HG02798 (cell line): ENCODE measurements around the gene PGAP1.
A peak's percentile ranks its signal among the peaks of the same experiment; 100 is the strongest.

Experiments
- ATAC-seq: cut with Tn5 transposase; IDR thresholded peaks from one replicate; pipeline ENCODE4 v1.9.1; 2021; ENCODE audit warnings: mild to moderate bottlenecking; ENCODE audit not compliant: unreplicated experiment, poor library complexity

PGAP1 gene, protein sequence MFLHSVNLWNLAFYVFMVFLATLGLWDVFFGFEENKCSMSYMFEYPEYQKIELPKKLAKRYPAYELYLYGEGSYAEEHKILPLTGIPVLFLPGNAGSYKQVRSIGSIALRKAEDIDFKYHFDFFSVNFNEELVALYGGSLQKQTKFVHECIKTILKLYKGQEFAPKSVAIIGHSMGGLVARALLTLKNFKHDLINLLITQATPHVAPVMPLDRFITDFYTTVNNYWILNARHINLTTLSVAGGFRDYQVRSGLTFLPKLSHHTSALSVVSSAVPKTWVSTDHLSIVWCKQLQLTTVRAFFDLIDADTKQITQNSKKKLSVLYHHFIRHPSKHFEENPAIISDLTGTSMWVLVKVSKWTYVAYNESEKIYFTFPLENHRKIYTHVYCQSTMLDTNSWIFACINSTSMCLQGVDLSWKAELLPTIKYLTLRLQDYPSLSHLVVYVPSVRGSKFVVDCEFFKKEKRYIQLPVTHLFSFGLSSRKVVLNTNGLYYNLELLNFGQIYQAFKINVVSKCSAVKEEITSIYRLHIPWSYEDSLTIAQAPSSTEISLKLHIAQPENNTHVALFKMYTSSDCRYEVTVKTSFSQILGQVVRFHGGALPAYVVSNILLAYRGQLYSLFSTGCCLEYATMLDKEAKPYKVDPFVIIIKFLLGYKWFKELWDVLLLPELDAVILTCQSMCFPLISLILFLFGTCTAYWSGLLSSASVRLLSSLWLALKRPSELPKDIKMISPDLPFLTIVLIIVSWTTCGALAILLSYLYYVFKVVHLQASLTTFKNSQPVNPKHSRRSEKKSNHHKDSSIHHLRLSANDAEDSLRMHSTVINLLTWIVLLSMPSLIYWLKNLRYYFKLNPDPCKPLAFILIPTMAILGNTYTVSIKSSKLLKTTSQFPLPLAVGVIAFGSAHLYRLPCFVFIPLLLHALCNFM

DNA sequence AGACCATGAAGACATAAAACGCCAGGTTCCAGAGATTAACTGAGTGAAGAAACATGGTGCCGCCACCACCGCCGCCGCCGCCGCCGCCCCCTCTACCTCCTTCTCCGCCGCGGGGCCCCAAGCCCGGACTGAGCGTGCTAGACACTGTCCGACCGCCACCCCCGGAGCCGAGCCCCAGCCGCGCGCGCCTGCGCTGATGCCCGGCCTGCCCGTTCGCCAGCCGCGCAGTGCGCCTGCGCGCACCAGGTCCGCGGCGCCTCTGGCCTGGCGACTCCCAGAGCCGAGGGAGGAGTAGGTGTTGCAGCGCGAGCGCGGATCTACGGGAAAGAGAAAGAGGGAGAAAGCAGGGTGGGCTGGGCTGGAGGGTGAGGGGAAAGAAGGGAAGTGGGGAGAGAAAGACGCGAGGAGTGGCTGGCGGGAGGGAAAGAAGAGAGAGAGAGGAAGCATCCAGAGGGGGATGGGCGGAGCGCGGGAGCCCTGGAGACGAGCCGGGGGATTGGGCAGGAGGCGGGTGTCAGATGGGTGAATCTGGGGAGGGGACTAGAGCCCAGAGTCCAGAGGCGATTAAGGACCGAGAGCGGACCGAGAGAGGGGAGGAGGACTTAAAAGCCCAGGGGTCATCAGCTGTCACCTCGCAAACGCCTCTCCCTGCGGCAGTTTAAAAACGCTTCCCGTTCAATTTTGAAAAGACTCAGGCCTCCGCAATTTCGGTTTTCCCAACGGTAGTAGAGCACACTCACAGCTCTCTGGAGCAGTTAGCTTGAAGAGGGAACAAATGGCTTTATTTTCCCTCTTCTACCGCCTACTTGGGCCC lies at the start of gene PGAP1:
Gene PGAP1, minus strand, starts transcription at position 146 of the 814 bp plus-strand sequence. Its CDS starts 91 bp downstream, at position 55.
- ATAC-seq: peak; percentile 93

DNA sequence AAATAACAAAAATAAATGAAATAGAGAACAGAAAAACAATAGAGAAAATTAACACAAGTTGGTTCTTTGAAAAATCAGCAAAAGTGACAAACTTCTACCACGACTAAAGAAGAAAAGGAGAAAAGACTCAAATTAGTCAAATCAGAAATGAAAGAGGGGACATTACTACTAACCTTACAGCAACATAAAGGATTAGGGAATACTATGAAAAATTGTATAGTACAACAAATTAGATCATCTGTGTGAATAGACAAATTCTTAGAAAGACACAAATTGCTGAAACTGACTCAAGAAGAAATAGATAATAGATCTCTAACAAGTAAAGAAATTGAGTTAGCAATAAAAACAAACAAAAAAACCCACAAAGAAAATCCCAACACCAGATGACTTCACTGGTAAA lies 48.5 kb upstream of the PGAP1 start:
- ATAC-seq: no peak

DNA sequence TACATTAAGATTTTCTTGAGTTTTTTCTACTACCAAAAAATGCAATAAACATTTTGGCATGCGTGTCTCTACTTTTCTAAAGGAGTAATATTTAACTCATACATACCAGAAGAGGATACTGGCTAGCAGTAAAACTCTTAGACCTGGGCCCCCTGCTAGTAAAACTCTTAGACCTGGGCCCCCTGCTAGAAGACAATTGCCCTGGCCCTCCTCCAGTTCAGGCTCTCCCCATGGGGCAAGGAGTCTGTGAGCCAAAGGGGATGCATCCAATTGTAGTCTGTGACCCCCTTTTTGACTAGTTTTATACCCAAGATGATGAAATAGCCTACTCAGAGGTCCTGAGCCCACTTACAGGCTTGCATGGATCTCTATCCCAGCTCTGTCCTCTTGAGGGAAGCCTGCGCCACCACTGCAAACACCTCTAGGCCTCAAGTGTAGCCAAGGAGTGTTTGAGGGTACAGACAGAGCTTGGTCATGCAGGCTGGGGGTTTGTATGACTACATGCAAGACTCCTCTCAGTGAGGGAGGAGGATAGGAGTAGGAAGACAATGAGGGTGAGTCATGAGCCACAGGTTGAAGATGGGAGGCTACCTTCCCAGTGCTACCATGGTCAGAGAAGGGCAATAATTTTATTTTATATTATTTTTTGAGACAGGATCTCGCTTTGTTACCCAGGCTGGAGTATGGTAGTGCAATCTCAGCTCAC lies 45.2 kb upstream of the PGAP1 start:
- no peak for ATAC-seq

DNA sequence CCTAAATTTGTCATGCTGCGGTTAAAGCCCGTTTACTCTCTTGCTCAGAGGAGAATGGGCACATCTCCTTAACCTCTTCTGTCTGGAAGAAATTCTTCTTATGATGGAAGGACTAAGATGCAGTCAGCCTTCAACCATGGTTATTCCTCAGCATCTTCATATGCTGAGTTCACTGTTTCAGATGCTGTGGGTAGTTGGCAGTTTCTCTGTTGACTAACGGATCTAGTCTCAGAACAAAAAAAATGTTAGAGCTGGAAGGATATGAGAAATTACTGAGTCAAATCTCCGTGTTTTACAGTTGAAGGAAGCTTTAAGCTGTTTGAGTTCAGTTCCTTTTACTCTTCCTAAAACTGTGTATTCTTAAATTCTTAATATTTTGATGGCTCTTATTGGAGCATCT lies 43.6 kb upstream of the PGAP1 start:
- ATAC-seq: no peak

DNA sequence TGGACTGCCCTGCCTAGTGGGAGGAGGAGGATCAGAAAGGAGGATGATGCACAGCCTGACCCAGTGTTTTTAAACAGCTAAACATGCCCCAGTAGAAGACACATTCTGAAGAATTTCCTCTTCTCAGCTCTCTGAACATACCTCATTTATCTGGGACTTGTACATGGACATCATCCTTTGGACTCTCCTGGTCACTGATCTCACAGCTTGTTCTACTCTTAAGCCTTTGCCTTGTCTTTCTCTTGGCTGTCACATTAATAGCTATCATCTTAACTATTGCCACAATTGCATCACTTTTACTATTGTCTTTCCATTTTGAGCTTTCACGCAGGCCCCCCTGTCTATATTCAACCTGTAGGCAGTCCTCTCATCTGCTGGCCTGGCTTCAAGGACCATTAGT lies 42.0 kb upstream of the PGAP1 start:
- no peak for ATAC-seq

DNA sequence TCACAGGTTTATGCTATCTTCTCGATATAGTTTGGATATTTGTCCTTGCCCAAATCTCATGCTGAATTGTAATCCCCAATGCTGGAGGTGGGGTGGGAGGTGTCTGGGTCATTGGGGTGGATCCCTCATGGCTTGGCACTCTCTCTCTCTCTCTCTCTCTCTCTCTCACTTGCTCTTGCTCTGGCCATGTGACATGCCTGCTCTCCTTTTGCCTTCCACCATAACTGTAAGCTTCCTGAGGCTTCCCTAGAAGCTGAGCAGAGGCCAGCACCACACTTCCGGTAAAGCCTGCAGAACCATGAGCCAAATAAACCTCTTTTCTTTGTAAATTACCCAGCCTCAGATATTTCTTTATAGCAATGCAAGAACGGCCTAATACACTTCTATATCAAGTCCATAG lies 41.3 kb upstream of the PGAP1 start:
- no peak for ATAC-seq

DNA sequence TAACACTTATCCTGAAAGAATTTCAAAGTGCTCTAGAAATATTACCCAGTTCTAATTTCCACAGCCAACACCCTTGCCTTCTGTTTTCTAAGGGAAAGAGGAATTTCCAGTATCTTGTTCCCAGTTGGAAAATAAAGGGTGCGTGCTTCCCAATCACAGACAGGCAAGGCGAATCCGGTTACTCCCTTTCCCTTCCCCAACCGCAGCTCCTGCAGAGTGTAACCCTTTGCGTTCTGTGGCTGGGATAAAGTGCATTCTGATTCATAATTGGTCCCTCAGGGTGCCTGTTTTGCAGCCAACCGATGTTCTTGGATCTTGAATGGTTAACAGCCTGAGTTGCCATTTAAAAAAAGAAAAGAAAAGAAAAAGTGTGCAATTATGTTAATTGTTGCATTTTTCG lies 40.6 kb upstream of the PGAP1 start:
- ATAC-seq: no peak

DNA sequence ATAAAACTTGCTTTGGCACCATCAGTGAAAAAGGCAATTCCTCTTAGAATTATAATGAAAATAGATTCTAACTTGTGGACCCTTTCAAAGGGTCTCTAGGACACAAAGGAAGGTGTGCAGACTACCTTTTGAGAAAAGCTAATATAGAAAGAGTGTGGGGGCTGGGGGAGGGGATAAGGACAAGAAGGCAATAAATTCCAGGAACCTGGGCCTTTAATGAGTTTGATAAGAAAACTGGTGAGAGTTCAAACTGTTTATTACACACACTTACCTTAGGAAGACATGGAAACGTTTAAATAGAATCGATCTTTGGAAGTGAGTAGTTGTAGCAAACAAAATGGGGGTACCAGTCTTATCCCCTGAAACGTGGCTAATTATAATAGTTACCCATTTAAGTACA lies 39.6 kb upstream of the PGAP1 start:
- ATAC-seq: no peak

DNA sequence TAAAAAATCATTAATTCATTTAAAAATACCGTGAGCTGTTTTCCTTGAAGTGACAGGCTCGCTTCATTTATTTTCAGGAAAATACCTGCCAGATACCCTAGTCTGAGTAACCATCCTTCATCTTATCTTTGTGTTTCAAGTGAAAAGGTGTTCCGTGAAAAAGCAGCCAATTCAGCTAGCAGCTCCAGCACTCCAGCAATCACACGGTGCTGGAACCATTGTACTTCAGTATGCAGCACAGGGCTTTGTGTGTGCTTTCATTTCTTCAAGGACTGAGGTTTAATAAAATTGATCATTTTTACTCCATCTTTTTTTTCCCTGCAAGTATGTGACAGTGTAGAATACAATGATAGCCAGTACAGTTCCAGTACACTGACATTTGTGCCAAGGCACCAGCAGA lies 39.1 kb upstream of the PGAP1 start:
- ATAC-seq: no peak

DNA sequence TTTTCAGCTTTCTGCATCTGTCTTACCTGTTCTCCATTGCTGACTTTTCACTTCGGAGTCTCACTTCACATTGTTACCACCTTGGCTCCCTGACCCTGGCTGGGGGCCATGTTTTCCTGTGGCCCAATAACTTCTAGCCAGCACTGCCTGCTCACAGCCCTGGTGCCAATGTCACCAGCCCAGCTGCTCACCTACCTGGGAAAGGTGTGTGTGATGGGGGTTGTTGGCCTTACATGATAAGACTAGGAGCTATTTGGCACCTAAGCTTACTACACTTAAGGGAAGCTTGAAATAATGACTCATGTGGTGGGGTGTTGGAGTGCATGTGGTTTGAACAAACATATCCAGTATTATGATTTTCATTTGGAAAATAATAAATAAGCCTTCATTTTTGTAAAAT lies 37.5 kb upstream of the PGAP1 start:
- ATAC-seq: no peak

DNA sequence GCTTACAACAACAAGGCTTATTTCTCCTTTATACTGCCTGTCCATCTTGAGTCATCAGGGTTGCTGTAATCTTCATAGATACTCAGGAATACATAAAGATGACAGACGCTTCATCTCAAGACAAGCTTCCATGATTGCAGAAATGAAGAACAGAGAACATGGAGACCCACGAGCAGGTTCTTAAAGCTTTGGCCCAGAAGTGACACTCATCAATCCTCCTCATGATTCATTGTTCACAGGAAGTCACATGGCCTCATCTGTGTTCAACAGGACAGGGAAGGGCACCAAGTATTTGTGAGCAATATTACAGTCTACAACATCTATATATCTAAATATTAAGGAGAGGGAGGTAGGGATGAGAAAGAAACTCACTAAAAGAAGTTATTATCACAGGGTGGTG lies 36.5 kb upstream of the PGAP1 start:
- no peak for ATAC-seq

DNA sequence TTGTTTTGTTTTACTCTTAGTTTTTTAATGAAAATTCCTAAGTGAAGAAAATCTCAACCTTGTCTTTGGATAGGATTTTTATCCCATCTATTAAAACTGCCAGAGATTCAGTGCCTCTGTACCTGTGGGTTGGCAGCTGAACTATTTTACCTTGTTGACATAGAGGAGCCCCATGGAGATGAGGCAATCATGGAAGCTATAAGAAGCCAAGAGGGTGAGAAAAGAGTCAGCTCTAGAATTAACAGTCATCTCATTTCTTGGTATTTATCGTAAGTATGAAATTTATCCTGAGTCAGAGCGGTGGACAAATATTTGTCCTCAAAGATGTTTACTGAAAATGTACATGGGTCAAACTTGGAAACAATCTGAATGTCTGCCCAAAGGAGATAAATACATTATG lies 35.8 kb upstream of the PGAP1 start:
- no peak for ATAC-seq

DNA sequence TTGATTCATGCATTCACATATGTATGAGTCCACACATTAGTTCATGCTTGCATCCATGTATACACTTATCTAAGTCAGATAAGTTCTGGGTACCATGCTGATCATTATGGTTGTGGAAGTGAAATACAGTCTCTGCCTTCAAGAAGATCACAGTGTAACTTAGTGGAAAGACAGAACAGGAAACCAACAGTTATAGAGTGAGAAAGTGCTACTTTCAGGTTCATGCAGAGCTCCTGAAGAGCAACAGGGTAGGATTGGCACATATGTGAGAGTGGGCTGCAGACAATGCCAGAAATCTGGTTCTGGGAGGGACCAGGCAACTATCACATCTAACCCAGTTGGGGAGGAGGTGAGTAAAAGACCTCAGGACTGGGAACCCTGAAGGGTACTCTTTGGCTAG lies 35.4 kb upstream of the PGAP1 start:
- ATAC-seq: peak; percentile 96

DNA sequence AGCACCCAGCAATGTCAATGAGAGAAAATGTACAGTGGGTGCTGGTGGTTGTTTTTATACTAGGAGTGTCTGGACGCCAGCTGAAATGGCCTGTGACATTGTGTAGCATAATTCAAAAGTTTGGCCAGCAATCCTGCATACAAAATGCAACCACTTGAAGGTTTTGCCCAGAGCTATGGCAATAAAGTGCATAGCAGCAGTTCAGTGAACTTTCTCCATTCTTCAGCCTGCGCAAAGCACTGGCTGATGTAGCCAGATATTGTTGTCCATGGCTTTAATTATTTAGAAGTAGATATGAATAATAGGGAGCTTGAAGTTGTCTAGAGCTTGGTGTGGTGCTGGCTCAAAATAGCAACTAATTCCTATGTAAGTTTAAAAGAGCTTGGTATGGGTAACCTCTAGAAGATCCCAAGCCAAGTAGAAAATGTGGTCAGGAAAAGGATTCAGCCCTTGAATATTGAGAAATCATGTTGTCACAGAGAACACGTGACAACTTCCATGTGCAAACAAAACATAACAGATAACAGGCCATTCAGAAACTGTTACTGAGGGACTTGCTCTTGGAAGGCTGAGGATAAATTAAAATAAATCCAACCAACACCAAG lies 33.3 kb upstream of the PGAP1 start:
- ATAC-seq: no peak

DNA sequence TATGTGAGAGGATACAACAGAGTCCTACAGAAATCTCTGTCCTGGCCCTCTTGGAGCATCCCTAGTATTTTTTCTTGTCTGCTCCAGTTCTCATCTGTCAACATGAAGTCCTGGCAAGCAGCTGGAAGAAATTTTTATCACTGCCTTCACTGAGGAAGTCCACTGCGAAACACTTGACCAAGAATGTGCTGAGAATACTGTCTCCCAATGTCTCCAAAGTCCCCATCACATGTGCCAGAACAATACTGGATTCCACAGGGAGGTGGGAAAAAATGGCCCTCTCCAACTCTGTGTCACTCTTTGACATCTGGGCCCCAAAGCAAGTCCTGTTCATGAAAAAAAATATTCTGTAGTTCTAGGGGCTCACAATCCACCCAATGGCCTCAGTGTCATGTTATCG lies 32.8 kb upstream of the PGAP1 start:
- no peak for ATAC-seq

DNA sequence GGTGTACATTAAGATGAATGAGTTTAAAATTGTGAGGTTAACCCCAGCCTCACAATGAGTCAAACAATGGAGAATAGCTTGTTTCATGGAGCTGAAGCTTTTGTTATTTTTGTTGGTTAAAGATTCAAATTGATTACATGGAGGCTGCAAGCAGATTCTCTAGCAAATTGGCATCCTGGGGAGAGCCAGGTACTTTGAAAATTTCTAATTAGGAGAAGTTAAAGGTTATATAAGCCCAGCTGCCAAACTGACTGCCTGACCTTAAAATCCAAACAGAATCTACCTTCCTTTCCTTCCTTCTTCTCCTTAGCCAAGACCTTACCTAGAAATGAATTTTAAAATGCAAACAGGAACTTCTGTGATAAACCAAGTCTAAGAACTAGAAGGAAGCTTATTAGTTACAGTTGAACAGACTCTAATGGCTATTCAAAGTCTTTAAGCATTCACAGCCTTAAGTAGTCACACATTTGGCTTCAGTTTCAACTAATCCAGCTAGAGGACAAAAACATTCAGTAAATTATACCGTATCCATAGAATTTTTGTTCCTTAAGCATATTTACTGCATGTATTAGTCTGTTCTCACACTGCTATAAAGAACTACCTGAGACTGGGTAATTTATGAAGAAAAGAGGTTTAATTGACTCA lies 31.5 kb upstream of the PGAP1 start:
- no peak for ATAC-seq

DNA sequence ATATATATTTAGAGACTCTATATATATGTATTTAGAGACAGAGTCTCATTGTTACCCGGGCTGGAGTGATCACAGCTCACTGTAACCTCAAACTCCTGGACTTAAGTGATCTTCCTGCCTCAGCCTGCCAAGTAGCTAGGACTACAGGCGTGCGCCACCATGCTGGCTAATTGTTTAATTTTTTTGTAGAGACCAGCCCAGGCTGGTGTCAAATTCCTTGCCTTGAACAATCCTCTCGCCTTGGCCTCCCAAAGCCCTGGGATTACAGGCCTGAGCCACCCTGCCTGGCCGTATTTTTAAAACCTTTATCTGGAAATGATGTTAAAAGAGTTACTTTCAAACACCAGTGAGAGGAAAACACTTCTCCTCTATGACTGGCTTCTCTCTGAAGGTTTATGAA lies 30.9 kb upstream of the PGAP1 start:
- ATAC-seq: no peak

DNA sequence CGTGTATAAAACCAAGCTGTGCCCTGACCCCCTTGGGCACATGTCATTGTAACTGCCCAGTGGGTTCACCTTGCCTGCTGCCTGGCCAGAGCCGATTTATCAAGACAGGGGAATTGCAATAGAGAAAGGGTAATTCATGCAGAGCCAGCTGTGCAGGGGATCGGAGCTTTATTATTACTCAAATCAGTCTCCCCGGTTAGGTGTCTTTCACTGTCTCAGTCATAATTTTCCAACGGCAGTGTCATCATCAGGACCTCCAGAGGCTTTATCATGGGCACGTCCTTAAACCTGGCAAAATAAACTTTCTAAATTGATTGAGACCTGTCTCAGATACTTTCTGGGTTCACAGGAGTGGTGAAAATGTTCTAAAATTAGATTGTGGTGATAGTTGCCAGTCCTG lies 29.6 kb upstream of the PGAP1 start:
- ATAC-seq: no peak

DNA sequence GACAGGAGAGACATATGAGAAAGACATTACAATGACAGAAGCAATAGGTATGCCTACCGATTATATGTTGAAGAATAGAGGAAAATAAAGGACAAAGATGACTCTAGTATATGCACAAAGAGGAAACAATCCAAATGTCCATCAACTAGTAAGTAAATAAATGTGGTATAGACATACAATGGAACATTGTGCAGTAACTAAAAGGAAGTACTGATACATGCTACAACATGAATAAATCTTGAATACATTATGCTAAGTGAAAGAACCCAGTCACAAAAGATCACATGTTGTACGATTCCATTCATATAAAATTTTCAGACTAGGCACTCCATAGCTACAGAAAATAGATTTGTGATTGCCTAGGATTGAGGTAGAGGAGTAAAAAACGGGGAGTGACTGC lies 28.5 kb upstream of the PGAP1 start:
- ATAC-seq: no peak
